GM20000 (cell line): ENCODE measurements around the gene PMM1.
A peak's percentile ranks its signal among the peaks of the same experiment; 100 is the strongest.

Source experiments
- DNase-seq: peaks from one replicate; pipeline ENCODE4 v3.0.0; 2012; ENCODE audit warnings: low spot score
- TF ChIP-seq, protein P1 (sequence below): IDR thresholded peaks from 2 replicates; pipeline ENCODE4 v1.5.1; 2012; ENCODE audit warnings: mild to moderate bottlenecking, control low read depth; ENCODE audit errors: extremely low read depth, missing control alignments

PMM1 gene

GRCh38 chr22:41540006-41540315 lies 49.7 kb downstream of the PMM1 start:
- TF ChIP-seq, protein P1, sequence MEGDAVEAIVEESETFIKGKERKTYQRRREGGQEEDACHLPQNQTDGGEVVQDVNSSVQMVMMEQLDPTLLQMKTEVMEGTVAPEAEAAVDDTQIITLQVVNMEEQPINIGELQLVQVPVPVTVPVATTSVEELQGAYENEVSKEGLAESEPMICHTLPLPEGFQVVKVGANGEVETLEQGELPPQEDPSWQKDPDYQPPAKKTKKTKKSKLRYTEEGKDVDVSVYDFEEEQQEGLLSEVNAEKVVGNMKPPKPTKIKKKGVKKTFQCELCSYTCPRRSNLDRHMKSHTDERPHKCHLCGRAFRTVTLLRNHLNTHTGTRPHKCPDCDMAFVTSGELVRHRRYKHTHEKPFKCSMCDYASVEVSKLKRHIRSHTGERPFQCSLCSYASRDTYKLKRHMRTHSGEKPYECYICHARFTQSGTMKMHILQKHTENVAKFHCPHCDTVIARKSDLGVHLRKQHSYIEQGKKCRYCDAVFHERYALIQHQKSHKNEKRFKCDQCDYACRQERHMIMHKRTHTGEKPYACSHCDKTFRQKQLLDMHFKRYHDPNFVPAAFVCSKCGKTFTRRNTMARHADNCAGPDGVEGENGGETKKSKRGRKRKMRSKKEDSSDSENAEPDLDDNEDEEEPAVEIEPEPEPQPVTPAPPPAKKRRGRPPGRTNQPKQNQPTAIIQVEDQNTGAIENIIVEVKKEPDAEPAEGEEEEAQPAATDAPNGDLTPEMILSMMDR, result no peak
- no peak for DNase-seq

DNA sequence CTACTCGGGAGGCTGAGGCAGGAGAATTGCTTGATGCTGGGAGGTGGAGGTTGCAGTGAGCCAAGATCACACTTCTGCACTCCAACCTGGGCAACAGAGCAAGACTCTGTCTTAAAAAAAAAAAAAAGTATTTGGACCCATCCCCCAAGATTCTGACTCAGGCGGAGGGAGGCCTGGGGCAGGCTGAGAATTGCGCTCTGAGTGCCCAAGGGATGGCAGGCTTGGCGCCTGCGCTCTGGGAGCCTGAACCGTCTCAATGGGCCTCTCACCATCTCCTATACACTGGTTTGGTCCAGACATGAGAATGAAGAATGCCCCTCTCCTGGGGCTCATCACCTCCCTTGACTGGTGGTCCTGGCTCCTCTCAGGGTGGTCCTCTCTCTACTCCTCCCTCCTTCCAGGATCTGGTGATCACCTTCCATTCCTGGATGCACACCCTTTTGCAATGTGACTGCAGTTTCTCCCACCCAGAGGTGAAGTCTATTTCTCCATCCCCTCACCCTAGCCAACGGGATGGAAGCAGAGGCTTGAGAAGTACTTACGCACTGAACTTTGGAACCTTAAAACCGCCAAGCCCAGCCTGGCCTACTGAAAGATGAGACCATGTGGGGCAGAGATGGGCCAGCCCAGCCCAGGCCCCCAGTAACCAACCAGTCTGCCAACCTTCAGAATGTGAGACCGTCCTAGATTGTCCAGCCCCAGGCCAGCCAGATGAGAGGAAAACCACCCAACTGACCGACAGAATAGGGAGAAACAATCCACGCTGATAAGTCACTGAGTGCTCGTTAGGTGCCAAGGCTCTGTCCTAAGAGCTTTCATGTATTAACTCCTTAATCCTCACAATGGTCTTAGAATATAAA lies 50.3 kb downstream of the PMM1 start:
- TF ChIP-seq, protein P1, result no peak
- DNase-seq, result no peak

DNA sequence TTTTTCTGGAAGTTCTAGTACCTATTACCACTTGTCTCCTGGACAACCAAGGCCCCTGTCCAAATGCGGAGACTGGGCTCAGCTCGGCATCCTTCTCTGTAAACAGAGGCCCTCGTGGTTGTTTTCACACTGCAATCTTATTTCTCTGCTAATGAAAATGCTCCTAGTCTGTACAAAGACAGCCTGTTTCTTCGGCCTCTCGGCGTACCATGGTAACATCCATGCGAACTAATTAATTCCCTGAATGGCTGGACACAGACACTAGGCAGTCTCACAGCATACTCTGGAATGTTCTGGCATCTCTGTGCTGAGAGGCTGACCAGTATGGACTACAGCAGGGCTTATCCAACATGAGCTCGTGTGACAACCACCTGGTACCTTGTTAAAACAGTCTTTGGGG lies 51.1 kb downstream of the PMM1 start:
- no peak for DNase-seq
- TF ChIP-seq, protein P1, result no peak

DNA sequence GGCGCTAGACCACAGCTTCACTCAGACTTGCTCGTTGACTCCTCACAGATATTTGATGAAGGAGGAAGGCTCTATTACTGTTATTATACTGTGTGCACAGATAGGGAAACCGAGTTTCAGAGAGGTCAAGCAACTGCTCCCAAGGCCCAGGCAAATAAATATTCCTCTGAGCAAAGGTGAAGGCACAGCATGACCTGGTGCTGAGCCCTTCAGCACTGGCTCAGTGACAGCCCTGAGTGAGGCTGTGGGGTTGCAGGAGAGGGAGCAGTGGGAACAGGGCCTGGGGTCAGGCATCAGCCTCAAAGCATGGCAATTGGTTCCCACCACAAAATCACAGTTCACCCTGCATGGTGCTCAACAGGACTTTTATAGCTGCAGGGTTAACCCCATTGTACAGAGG lies 52.4 kb downstream of the PMM1 start:
- no peak for DNase-seq
- TF ChIP-seq, protein P1, result no peak

DNA sequence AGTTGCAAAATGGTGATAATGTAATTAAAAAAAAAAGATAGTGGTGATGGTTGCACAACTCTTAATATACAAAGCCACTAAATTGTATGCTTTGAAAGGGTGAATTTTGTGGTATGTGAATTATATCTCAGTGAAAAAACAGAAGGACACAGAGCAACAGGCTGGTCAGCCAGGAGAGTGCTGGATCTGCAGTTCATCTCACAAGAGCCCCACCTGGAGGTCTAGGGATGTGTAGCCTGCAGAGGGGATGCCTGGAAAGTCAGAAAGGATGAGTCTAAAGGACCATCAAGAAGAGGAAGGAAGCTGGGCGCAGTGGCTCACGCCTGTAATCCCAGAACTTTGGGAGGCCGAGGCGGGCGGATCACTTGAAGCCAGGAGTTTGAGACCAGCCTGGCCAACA lies 54.4 kb downstream of the PMM1 start:
- DNase-seq, result no peak
- TF ChIP-seq, protein P1, result no peak

DNA sequence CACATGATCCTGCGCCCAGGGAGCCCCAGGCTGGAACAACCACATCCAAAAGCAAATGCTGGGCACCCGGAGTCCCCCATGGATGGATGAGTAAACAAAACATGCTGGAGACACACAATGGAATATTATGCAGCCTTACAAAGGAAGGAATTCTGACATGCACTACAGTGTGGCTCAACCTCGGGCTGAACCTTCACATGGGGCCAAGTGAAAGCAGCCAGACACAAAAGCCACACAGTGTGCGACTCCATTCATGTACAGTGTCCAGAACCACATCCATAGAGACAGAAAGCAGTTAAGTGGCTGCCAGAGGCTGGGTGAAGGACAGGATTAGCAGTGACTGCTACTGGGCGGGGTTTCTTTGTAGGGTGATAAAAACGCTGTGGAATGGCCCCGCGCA lies 55.4 kb downstream of the PMM1 start:
- TF ChIP-seq, protein P1, result no peak
- DNase-seq, result no peak

- TF ChIP-seq, protein P1, result peak; percentile 84
- peak; percentile 76 for DNase-seq
These were observed 56.5 kb downstream of the PMM1 start for GRCh38 chr22:41532908-41533825.
